Vagina (tissue), 2 donors: ENCODE results near the gene PIAS1. TPM values are rescaled to one million over a fixed set of nuclear protein-coding genes. Genes with fewer than 3 reads are reported as not detected.

Experiments
- DNase-seq, 2 donors: peaks; one replicate each; pipeline ENCODE4 v3.0.0-alpha.2; 2017; ENCODE audit errors: extremely low spot score in 2 of 2
- H3K27ac ChIP-seq: fragments of 200-600 bp; sonication (generic); one replicate; pipeline ENCODE4 v1.5.1; 2019
- H3K27me3 ChIP-seq: fragments of 200-600 bp; sonication (generic); one replicate; pipeline ENCODE4 v1.5.1; 2019
- H3K36me3 ChIP-seq, 2 donors: fragments of 200-600 bp; sonication (generic); one replicate each; pipeline ENCODE4 v1.5.1; 2017 to 2019
- H3K4me1 ChIP-seq: fragments of 200-600 bp; sonication (generic); one replicate; pipeline ENCODE4 v1.5.1; 2019
- H3K4me3 ChIP-seq, 2 donors: fragments of 200-600 bp; sonication (generic); 1 replicate in 1 of 2; 2 replicates in 1 of 2; pipeline ENCODE4 v1.5.1; 2016 to 2019
- H3K9me3 ChIP-seq: fragments of 200-600 bp; sonication (generic); one replicate; pipeline ENCODE4 v1.5.1; 2019
- CTCF ChIP-seq, 3 experiments: fragments of 450-650 bp in 2 of 3; fragments of 200-600 bp in 1 of 3; sonication (generic) in 1 of 3; IDR thresholded peaks; one replicate each; pipeline ENCODE4 v1.5.1; 2017 to 2019; ENCODE audit warnings: antibody characterized with exemption in 3 of 3, mild to moderate bottlenecking in 2 of 3, moderate library complexity in 2 of 3
- POLR2A ChIP-seq, 2 donors: fragments of 450-650 bp; IDR thresholded peaks; one replicate each; pipeline ENCODE4 v1.6.1; 2017; ENCODE audit warnings: antibody characterized with exemption in 2 of 2, mild to moderate bottlenecking in 2 of 2, moderate library complexity in 2 of 2
- POLR2AphosphoS5 ChIP-seq, 2 donors: sonication (generic); formaldehyde crosslinking; IDR thresholded peaks; one replicate each; pipeline ENCODE4 v1.9.0; 2017; ENCODE audit warnings: antibody characterized with exemption in 2 of 2, mild to moderate bottlenecking in 2 of 2, low read depth in 1 of 2; ENCODE audit not compliant: insufficient read depth in 1 of 2
- intact Hi-C: fragments of 100-400 bp; cut with DNase I; formaldehyde crosslinking; loops from one replicate; pipeline ENCODE4 v1.15.1; 2023
- total RNA-seq: library from RNA; depleted of rRNA; stranded (reverse); fragments of >200 nt; gene quantifications from one replicate; pipeline ENCODE4 v1.2.3, GENCODE V29; 2016

PIAS1 gene
- total RNA-seq, 1 donor from 2014 or later = 88.1 TPM

- no peaks in the 10 kb centered on the region for H3K27me3 ChIP-seq
- no peak overlapping the region for H3K4me3 ChIP-seq
- TF ChIP-seq POLR2A (IDR thresholded peaks at IDR 0.05) = no peak
- no peak for TF ChIP-seq POLR2AphosphoS5 (IDR thresholded peaks at IDR 0.05; ENCODE audit: insufficient read depth in 1 of 2, low read depth in 1 of 2)
- TF ChIP-seq CTCF (IDR thresholded peaks at IDR 0.05) = no peak
- peaks cover 10% of the 10 kb centered on the region for H3K4me1 ChIP-seq
- H3K36me3 ChIP-seq = no peaks in the 10 kb centered on the region
- intact Hi-C loops = no loop called here
- no peaks in the 10 kb centered on the region for H3K9me3 ChIP-seq
- no peak overlapping the region for H3K27ac ChIP-seq
- no peak for DNase-seq
Observed at GRCh38 chr15:68213991-68214837, 160.1 kb downstream of the PIAS1 start.

- Histone ChIP-seq H3K4me3 (no peak overlapping the region), H3K27me3 (no peaks in the 10 kb centered on the region), H3K9me3 (no peaks in the 10 kb centered on the region), H3K36me3 (no peaks in the 10 kb centered on the region), H3K27ac (no peak overlapping the region), H3K4me1 (peaks cover 10% of the 10 kb centered on the region)
- intact Hi-C loops = no loop called here
- TF ChIP-seq POLR2AphosphoS5 (IDR thresholded peaks at IDR 0.05; ENCODE audit: insufficient read depth in 1 of 2, low read depth in 1 of 2) (no peak), POLR2A (IDR thresholded peaks at IDR 0.05) (no peak), CTCF (IDR thresholded peaks at IDR 0.05) (no peak)
- no peak for DNase-seq
Observed at GRCh38 chr15:68214838-68215254, 160.7 kb downstream of the PIAS1 start.

GRCh38 chr15:68217341-68217740, 163.2 kb downstream of the PIAS1 start:
- no peaks in the 10 kb centered on the region for H3K9me3 ChIP-seq
- no peak for DNase-seq
- no peak for TF ChIP-seq POLR2AphosphoS5 (IDR thresholded peaks at IDR 0.05; ENCODE audit: insufficient read depth in 1 of 2, low read depth in 1 of 2)
- no peak for TF ChIP-seq CTCF (IDR thresholded peaks at IDR 0.05)
- TF ChIP-seq POLR2A (IDR thresholded peaks at IDR 0.05) = no peak
- no peaks in the 10 kb centered on the region for H3K27me3 ChIP-seq
- no peak overlapping the region for H3K27ac ChIP-seq
- no peaks in the 10 kb centered on the region for H3K4me1 ChIP-seq
- H3K4me3 ChIP-seq = no peak overlapping the region
- intact Hi-C loops = no loop called here
- no peaks in the 10 kb centered on the region for H3K36me3 ChIP-seq

GRCh38 chr15:68218331-68218730, 164.2 kb downstream of the PIAS1 start:
- TF ChIP-seq CTCF (IDR thresholded peaks at IDR 0.05) = no peak
- TF ChIP-seq POLR2AphosphoS5 (IDR thresholded peaks at IDR 0.05; ENCODE audit: insufficient read depth in 1 of 2, low read depth in 1 of 2) = no peak
- TF ChIP-seq POLR2A (IDR thresholded peaks at IDR 0.05) = no peak
- no peaks in the 10 kb centered on the region for H3K9me3 ChIP-seq
- no peak for DNase-seq
- H3K36me3 ChIP-seq = no peaks in the 10 kb centered on the region
- no peak overlapping the region for H3K27ac ChIP-seq
- H3K27me3 ChIP-seq = no peaks in the 10 kb centered on the region
- H3K4me3 ChIP-seq = no peak overlapping the region
- intact Hi-C loops = no loop called here
- no peaks in the 10 kb centered on the region for H3K4me1 ChIP-seq
